HG03060 (cell line): ENCODE data around the gene HSPB6.
"Not testable (repeated sequence)": the region's sequence is repeated elsewhere in the genome, so short reads cannot be mapped to it uniquely, and the experiment has no call there.

Experiments used
- ATAC-seq: cut with Tn5 transposase; IDR thresholded peaks from one replicate; pipeline ENCODE4 v1.9.1; 2021; ENCODE audit warnings: low read depth, moderate number of reproducible peaks; ENCODE audit not compliant: unreplicated experiment

The HSPB6 gene

GRCh38 chr19:35732540-35733179, 24.2 kb downstream of the HSPB6 start:
- no peak for ATAC-seq

- ATAC-seq = no peak
Observed at GRCh38 chr19:35731779-35732405, 24.9 kb downstream of the HSPB6 start.

- ATAC-seq = no peak
Observed at GRCh38 chr19:35731353-35731752, 25.5 kb downstream of the HSPB6 start.

- no peak for ATAC-seq
Observed at GRCh38 chr19:35730326-35730725, 26.5 kb downstream of the HSPB6 start.

GRCh38 chr19:35729763-35730162, 27.1 kb downstream of the HSPB6 start:
- ATAC-seq = no peak

- no peak for ATAC-seq
Observed at GRCh38 chr19:35729021-35729420, 27.8 kb downstream of the HSPB6 start.

GRCh38 chr19:35727956-35728706, 28.7 kb downstream of the HSPB6 start:
- ATAC-seq = no peak

GRCh38 chr19:35727053-35727955, 29.5 kb downstream of the HSPB6 start:
- no peak for ATAC-seq

GRCh38 chr19:35725216-35725861, 31.5 kb downstream of the HSPB6 start:
- no peak for ATAC-seq

- ATAC-seq = no peak
Observed at GRCh38 chr19:35724560-35724959, 32.3 kb downstream of the HSPB6 start.

- not testable (repeated sequence) for ATAC-seq
Observed at GRCh38 chr19:35724132-35724531, 32.7 kb downstream of the HSPB6 start.

- ATAC-seq = no peak
Observed at GRCh38 chr19:35723671-35724070, 33.2 kb downstream of the HSPB6 start.

- no peak for ATAC-seq
Observed at GRCh38 chr19:35722897-35723296, 33.9 kb downstream of the HSPB6 start.

GRCh38 chr19:35722461-35722860, 34.4 kb downstream of the HSPB6 start:
- no peak for ATAC-seq

- no peak for ATAC-seq
Observed at GRCh38 chr19:35721374-35721773, 35.5 kb downstream of the HSPB6 start.

- no peak for ATAC-seq
Observed at GRCh38 chr19:35720648-35721047, 36.2 kb downstream of the HSPB6 start.

- ATAC-seq = no peak
Observed at GRCh38 chr19:35720163-35720524, 36.7 kb downstream of the HSPB6 start.

- ATAC-seq = no peak
Observed at GRCh38 chr19:35719402-35720162, 37.2 kb downstream of the HSPB6 start.

GRCh38 chr19:35718345-35719041, 38.3 kb downstream of the HSPB6 start:
- no peak for ATAC-seq
